ENCODE results near the gene SERINC2.
"Not testable (repeated sequence)": the region's sequence is repeated elsewhere in the genome, so short reads cannot be mapped to it uniquely, and the experiment has no call there.

The SERINC2 gene

DNA sequence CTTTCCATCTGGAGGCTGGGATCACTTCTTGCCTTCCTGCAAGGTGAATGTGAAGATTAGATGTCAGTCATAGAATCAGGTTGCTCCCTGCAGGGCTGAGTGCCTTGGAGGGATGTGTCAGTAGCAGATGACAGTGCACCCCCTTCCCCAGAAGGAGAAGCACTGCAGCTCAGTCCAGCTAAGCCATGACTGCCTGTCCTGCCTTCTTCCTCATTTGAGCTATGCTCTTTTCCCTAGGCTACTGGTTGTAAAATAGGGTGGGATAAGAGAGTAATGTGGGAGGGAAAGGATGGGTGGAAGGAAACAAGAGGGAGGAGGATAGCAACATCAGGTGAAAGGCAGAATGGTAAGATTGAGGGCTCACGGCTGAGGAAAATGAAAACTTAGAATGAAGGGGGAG, 29.0 kb upstream of the SERINC2 start:
- DNase-seq (ENCODE audit: low read depth): no peak

DNA sequence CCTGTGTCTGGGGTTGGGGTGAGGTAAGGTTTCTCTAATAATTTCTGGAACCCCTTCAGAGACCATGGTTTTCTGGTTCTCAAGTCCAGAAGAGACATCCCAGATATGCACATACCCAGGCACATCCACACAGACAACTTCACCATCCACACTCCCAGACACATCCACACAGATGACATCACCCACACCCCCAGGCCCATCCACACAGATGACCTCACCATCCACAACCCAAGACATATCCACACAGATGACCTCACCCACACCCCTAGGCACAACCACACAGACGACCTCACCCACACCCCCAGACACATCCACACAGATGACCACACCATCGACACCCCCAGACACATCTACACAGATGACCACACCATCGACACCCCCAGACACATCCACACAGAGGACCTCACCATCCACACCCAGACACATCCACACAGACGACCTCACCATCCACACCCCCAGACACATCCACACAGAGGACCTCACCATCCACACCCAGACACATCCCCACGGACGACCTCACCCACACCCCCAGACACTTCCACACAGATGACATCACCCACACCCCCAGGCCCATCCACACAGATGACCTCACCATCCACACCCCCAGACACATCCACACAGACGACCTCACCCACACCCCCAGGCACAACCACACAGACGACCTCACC, 26.3 kb upstream of the SERINC2 start:
- not testable (repeated sequence) for DNase-seq (ENCODE audit: low read depth)

DNA sequence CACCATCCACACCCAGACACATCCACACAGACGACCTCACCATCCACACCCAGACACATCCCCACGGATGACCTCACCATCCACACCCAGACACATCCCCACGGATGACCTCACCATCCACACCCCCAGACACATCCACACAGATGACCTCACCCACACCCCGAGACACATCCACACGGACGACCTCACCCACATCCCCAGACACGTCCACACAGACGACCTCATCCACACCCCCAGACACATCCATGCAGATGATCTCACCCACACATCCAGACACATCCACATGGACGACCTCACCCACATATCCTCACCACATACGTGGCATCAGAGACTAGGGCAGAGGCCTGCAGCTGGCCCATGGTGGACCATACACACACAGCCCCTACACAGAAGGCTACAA, 25.4 kb upstream of the SERINC2 start:
- DNase-seq (ENCODE audit: low read depth): no peak

DNA sequence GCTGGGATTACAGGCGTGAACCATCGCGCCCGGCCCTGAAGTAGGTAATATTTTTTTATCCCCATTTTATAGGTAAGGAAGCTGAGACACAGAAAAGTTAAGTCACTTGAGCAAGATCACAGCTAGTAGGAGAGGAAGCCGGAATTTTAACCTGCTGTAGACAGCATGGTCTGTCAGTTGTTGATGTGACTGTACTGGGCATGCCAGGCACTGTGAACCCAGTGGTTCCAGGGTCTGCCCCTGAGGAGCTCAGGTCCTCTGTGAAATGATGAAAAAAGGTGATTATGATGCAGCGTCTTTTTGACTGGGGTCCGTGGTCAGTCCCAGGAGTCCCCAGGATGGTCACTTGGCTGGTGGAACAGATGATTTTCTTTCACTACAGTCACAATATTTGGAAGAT, 23.4 kb upstream of the SERINC2 start:
- DNase-seq (ENCODE audit: low read depth): no peak

DNA sequence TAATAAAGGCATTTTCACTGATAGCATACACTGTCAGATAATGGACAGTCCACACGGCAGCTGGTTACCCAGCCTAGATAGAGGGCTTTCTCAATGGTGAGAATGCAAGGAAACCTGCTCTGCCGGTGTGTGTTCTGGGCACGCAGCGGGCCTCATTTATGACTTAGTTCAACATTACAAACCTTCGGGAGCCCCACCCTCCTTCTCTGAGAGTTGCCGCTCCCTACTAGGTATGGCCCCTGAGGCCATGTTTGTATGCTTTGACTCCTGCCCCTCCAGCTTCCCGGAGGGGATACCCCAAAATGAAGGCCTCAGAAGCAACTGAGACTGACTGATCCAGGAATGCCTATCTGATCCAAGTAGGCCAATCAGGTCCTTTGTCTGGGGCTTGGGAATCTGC, 22.9 kb upstream of the SERINC2 start:
- no peak for DNase-seq (ENCODE audit: low read depth)

DNA sequence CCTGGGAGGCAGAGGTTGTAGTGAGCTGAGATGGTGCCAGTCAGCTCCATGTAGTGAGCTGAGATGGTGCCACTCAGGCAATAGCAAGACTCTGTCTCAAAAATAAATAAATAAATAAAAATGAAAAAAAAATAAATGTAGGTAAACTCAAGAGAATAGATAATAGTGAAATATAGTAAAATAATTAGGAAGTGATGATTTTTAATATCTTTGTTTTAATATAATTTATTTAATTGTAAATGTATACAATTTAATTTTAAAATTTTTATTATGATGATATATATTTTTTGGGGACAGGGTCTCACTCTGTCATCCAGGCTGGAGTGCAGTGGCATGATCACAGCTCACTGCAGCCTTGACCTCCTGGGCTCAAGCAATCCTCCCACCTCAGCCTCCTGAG, 19.6 kb upstream of the SERINC2 start:
- no peak for DNase-seq (ENCODE audit: low read depth)

DNA sequence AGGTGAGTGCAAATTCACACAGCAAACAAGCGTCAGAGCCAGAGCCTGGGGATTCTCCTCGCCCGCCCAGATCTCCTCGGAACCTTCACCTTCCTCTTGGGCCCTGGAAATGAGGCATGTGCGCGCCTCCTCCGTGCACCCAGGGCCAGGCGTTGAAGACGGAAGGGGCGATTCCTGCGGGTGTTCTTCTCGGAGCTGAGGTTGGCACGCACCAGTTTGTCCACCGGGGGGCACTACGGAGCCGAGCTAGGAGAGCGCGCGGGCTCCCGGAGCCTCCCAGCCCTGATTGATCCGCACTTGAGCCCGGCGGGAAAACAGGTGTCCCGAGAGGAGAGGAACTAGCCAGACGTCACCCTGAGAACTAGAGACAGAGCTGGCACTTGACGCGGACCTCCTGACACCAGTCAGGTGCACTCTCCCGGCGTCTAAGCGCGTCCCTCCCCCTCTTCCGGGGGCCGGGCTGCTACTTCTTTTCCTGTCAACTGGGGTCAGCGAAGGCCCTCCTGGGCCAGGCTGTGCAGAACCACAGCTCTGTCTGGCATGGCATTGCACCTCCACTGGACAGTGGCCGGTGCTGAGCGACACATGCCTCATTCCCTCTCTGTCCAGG, 18.3 kb upstream of the SERINC2 start:
- peak; percentile 69 for DNase-seq (ENCODE audit: low read depth)

DNA sequence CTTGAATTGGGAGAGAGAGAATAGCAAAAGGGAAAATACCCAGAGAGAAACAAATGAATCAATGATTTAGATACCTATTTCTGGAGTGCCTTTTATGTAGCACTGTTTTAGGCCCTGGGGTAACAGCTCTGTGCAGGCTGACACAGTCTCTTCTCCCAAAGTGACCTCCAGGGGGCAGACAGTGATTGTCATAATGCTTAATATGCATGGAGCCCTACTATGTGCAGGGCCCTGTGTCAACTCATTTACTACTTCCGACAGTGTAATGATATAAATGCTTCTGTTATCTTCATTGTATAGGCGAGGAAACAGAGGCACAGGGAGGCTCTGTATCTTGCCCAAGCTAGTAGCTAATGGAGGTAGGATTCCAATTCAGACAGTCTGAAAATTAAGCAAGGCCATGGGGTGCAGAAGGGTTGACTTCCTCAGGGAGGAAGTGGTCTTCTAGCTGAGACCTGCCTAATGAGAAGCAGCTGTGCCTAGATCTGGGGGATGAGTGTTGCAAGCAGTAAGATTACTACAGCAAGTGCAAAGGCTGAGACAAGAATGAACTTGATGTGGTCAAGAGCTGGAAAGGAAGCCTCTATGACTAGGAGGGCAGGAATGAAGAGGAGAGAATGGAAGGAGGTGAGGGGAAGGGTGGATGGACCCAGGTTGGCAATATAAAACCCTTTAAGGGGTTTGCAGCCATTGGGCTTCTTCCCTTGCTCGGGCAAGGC, 16.2 kb upstream of the SERINC2 start:
- no peak for DNase-seq (ENCODE audit: low read depth)

DNA sequence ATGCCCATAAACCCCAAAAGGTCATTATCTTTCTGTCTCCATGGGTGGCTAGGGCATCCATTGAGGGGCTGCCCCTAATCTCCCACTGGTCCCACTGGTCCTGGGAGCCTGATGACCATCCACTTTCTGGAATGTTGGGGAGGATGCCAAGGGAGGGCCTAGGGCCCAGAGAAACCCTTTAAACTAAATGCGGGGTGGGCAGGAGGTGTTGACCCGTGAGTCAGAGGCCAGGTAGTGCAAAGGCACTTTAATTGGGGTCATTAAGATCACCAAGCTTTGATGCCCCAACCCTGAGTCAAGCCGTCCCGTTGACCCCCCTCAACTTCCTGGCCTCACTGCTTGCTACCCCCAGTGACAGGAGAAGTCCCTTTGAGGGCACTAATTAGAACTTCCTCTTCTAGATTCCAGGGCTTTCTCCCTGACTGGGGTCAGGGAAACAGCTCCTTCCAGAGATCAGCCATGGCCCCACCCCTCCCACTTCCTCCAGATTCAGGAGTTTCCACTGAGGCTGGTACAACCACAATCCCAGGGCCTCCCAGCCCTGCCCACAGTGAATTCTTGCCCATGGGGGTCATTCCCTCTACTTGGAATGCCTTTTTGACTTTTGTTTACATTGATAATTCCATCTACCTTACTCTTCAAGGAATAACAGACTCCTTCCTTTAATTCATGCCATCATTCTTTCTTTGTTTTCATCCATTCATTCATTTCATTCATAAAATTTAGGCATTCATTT, 15.5 kb upstream of the SERINC2 start:
- DNase-seq (ENCODE audit: low read depth): no peak

DNA sequence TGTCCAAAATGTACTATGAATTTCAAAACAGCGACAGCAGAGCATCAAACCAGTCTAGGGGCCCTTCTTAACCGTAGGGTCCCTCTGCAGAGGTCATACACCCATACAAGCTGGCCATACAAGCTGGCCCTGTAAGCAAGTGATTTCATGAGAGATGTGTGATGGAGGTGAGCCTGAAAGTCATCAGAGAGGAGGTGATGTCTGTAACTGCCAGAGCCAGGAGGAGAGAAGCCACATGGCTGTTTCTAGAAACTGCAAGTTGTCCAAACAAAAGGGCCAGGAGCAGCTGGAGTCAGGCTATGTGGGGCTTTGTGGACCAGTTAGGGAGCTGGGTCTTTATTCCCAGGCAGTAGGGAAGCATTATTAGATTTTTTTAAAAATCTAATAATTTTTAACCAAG, 14.8 kb upstream of the SERINC2 start:
- no peak for DNase-seq (ENCODE audit: low read depth)

DNA sequence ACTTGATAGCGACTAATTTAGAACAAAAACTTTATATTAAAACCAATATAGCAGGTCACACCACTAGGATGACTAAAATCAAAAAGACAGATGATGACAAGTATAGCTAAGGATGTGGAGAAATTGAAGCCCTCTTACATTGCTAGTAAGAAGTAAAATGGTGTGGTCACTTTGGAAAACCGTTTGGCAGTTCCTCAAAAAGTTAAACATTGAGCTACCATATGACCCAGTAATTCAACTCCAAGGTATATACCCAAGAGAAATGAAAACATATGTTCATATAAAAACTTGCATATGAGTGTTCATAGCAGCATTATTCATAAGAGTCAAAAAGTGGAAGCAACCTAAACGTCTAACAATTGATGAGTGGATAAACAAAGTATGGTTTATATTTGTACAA, 13.0 kb upstream of the SERINC2 start:
- no peak for DNase-seq (ENCODE audit: low read depth)

DNA sequence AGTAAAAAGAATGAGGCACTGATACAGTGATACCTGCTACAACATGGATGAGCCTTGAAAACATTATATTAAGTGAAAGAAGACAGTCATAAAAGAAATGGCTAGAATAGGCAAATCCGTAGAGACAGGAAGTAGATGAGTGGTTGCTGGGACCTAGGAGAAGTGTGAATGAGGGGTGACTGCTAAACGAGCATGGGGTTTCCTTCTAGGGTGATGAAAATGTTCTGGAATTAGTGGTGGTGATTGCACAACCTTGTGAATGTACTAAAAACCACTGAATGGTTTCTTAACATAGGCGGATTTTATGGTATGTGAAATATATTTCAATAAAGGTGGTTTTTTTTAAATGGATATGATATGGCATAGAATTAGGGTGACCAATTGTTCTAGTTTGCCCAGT, 12.6 kb upstream of the SERINC2 start:
- DNase-seq (ENCODE audit: low read depth): no peak

DNA sequence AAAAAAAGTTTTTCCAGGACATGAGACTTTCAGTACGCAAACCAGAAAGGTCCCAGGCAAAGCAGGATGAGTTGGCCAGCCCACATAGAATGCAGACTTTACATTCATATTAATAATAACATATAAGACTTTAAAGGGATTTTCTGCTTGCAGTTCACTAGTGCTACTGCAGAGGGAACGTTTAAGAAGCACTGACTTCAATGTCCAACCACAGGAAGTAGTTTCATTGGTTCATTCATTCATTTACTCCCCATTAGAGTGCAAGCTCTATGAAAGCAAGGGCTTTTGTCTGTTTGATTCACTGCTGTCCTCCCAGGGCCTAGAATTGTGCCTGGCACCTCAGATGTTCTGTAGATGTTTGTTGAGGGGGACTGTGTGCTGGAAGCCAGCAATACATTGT, 11.8 kb upstream of the SERINC2 start:
- no peak for DNase-seq (ENCODE audit: low read depth)

DNA sequence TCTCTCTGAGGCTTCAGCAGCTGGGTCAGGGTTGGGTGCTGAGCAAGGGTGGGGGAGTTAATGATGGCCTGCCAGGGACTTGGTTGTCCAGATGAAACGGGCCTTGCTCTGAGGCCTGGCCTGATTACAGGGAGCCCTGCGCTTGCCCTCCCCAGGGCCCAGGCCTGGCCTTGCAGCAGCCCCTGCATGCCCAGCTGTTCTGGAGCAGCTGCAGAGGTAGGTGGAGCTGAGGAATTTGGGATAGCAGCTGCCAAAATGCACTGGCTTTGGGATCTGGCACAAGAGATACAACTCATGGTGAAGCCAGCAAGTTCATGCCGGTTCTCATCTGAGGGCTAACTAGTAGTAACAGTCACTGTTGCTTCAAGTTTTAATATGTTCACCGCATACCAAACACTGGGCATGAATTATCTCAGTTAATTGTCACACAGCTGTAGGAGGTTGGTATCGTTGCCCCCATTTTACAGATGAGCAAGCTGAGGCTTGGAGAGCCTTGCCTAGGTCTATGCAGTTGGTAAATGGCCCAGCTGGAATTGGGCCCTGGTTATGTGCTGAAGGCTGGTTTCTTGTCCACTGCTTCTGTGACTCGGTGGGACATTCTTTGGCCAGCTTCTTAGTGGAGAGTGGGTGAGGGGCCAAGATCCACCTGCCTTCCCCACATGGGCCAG, 7.3 kb upstream of the SERINC2 start:
- DNase-seq (ENCODE audit: low read depth): no peak

DNA sequence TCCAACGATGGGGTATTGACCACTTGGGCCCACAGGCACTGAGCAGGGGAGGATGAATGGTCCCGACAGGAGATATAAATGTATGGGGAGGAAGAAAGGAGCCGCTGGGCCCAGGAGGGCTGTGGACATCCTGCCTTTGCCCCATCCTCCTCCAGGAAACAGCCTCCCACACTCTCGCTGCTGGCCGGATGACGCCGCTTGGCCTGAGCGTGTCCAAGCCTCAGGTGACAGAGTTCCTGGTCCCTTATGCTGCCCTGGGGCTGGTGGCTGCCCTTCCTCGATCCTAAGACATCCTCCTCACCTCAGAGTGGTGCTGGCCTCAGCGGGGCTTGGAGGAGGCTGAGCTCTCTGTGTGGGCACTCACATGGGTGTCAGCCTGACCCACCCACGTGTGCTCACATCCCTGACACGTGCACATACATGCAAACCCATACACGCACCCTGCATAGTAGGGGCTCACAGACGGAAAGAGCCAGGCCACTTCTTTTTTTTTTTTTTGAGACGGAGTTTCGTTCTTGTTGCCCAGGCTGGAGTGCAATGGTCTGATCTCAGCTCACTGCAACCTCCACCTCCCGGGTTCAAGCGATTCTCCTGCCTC, 5.9 kb upstream of the SERINC2 start:
- no peak for DNase-seq (ENCODE audit: low read depth)

DNA sequence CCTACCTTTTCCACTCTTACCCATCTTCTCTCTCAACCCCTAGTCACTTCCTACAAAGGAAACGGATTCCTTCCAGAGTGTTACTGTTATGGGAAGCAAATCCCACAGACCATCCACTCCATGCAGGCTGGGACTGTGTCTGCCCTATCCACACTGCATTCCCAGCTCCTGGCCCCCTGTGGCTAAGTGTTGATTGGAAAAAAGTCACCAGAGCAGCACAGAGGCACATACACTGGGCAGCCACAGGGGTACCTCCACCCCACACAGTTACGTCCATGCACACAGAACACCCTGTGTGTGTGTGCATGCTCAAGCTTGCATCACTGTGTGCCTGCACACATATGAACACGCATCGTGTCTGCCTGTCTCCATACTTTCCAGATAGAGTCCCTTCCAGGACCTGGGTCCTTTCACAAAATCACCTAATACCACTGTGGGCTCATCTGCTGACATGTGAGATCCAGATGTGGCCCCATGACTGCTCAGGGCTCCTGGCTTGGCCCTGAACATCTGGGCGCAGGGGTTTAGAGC, 4.2 kb upstream of the SERINC2 start:
- no peak for DNase-seq (ENCODE audit: low read depth)

DNA sequence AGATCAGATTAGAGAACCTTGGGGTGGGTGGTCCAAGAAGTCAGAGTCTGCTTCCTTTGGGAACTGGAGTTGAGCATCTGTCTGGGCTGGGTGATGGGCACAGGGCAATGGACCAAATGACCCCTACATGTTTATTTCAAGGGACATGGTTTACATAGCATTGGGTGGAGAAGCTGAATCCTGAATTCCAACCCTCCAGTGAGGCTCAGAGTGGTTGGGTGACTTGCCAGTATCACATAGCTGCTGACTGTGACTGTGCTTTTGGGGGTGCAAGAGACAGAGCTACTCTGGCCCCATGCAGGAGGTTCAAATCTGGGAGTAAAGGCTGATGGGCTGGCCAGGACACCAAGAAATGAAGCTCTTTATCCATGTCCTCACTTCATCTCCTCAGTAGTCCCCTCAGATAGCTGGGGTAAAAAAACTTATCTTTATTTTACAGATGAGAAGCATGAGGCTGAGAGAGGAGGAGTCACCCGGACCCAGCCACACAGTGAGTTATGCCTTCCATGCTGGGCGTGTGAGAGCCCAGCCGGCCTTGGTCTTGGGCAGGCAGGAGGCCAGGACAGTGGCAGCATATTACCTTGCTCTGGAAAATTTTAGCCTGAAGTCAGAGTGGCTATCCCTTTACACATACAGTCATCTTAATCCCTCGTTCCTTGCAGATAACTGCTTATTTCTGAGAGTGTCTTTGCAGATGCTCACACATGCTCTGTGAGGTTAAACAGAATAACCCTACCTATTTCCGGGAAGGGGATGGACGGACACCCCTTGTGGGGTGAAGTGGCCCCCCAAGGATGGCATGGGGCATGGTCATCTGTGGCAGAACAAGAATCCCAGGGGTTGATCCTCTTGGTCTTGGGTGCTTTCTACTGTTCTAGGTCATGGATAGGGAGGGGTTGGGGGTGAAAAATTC, 2.8 kb upstream of the SERINC2 start:
- DNase-seq (ENCODE audit: low read depth): no peak

DNA sequence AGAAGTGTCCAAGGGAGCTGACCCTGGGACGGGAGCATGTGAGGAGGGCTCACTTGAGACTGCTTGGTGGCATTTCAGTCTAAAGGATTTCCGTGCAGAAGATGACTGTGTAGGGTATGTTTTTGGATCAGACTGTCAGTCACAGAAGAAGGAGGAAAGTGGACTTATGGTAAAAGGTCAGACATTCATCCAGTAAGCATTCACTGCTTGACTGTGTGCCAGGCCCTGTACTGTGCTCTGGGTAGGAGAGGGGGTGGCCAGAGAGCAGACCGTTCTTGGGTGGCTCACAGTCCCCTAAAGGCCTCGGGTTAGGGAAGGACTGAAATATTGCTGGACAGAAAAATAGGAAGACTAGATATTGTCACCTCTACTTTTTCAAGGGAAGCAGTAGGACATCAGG, 2.1 kb upstream of the SERINC2 start:
- DNase-seq (ENCODE audit: low read depth): no peak

DNA sequence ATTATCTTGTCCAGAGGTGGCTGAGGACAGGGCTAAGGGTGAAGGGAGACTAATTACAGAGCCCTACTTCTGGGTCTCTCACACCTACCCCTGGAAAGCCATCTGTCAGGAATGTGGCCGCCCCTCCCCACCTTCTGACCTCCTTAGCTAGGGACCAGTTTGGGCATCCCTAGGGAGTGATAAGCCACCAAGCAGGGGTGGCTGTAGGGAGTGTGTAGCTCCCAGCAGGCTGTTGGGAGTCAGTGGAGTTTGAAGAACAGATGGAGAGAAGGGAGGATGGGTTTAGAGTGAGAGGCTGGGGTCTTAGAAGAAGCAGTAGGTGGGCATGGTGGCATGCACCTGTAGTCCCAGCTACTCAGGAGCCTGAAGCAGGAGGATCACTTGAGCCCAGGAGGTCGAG, 808 bp upstream of the SERINC2 start:
- no peak for DNase-seq (ENCODE audit: low read depth)

DNA sequence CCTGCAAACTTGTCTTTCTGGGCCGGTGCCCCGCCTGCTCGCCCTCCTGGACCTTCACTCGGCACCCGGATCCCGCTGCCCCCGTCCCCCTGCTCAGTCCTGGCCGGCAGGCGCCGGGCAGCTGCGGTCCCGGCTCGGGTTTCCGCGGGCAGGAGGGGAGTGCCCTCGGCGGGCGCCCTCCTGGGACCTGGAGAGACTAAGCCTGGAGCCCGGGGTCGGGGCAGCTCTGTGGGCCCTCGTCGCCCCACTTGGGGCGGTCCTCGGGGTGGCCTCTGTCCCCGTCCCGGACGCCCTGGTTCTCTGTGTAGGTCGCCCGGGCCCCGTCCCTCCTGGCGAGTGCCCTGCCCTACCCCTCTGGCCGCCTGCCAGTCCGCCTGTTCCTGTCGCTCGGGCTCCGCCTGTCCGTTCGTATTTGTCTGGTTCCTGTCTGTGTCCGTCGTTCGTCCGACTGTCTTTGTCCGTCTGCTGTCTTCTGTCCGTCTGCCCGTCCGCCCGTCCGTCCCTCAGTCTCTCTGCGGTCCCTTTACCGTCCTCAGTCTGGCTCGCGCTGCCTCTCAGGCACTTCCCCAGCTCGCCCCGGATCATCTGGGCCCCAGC, 490 bp downstream of the SERINC2 start:
- no peak for DNase-seq (ENCODE audit: low read depth)
